HEK293T (cell line): Measurements from ENCODE around the gene NXPH4.

Source experiments
- ELF4 ChIP-seq: fragments of 450-650 bp; IDR thresholded peaks from 2 replicates; pipeline ENCODE4 v1.6.1; 2017; ENCODE audit warnings: antibody characterized with exemption
- FOXK2 ChIP-seq: fragments of 450-650 bp; IDR thresholded peaks from 2 replicates; pipeline ENCODE4 v1.6.1; 2016; ENCODE audit warnings: mild to moderate bottlenecking
- FOXM1 ChIP-seq: fragments of 450-650 bp; IDR thresholded peaks from 2 replicates; pipeline ENCODE4 v1.6.1; 2017; ENCODE audit warnings: mild to moderate bottlenecking, borderline replicate concordance
- HDGF ChIP-seq: fragments of 450-650 bp; IDR thresholded peaks from 2 replicates; pipeline ENCODE4 v1.6.1; 2017; ENCODE audit warnings: antibody characterized with exemption, borderline replicate concordance
- L3MBTL2 ChIP-seq: fragments of 450-650 bp; conservative IDR thresholded peaks from 2 replicates; pipeline ENCODE4 v1.6.1; 2016; ENCODE audit warnings: mild to moderate bottlenecking
- SUZ12 ChIP-seq: fragments of 450-650 bp; IDR thresholded peaks from 2 replicates; pipeline ENCODE4 v1.6.1; 2016; ENCODE audit warnings: mild to moderate bottlenecking
- ZNF384 ChIP-seq: fragments of 450-650 bp; IDR thresholded peaks from 2 replicates; pipeline ENCODE4 v1.6.1; 2016

- TF ChIP-seq ZNF384 (no peak), FOXM1 (no peak), HDGF (no peak), ELF4 (no peak), FOXK2 (no peak), SUZ12 (no peak), L3MBTL2 (no peak)
These were observed 6.9 kb downstream of the NXPH4 start for GRCh38 chr12:57223191-57224165.
